Mucosa of gallbladder (tissue), 1 donor: ENCODE data around the gene PTPRCAP. TPM values are rescaled to one million over a fixed set of nuclear protein-coding genes. Genes with fewer than 3 reads are reported as not detected.
"Not testable (repeated sequence)": the region's sequence is repeated elsewhere in the genome, so short reads cannot be mapped to it uniquely, and the experiment has no call there.

Experiments
- DNase-seq: peaks from one replicate; pipeline ENCODE4 v3.0.0-alpha.2; 2020; ENCODE audit warnings: low spot score
- total RNA-seq: library from RNA; stranded (reverse); gene quantifications from one replicate; pipeline ENCODE4 v1.2.1, GENCODE V29; 2021
- donor health status: DM: no; HTN: no; CAD: no.

PTPRCAP gene
- total RNA-seq, 1 donor from 2014 or later: 14.7 TPM

DNA sequence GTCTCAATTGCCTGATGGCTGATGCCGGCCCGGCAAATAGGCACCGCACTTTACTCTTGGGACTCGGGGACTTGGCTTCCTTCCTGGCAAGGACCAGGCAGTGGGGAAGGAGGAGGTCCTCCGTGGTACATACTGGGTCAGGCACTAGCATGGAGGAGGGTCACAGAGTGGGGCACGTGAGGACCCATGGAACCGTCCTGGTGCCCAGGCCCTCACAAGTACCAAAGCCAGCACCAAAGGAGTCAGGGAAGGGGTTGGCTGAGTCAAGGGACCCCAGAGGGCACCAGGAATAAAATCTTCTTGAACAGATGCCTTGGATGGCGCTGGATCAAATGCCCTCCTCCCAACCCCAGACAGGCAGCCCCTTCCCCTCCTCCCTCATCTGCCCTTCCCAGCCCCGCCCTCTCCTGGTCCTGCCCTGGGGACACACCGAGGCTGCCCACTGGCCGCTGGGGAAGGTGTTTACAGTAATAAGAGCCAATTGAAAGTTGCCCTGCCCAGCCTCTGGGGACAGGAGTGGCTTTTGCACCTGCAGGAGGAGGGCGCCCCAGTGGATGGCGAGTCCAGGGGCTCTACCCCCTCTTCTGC, 27.6 kb downstream of the PTPRCAP start:
- DNase-seq: no peak

GRCh38 chr11:67409261-67409666, 28.2 kb downstream of the PTPRCAP start:
- no peak for DNase-seq

DNA sequence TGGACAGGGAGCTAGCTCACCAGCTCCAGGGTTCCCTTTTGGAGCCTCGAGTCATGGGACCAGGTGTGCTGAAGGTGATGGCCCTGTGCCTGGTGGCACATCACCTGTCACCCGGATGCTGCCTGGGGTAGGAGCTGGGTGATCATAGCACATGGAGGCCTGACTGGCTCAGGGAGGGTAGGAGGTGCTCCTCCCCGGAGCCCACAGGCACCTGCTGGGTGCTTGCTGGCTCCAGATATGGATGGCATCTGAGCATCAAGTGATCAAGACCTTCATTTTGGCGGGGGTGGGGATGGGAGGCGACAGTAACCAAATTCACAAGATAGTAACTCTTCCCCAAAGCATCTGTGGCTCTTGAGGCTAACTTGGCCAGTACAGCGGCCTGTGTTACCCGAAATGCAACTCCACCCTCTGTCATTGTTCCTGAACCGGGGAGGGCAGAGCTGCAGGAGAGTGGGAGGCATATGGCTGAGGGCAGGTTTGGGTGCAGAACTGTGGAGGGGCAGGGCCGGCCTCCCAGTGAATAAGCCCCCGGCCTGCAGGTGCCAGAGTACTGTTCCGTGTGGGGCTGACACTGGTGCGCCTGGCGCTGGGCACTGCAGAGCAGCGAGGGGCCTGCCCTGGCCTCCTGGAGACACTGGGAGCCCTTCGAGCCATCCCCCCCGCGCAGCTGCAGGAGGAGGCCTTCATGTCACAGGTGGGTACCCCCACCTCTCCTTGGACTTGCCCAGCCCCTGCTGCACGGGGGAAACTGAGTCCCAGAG, 28.9 kb downstream of the PTPRCAP start:
- DNase-seq: no peak

DNA sequence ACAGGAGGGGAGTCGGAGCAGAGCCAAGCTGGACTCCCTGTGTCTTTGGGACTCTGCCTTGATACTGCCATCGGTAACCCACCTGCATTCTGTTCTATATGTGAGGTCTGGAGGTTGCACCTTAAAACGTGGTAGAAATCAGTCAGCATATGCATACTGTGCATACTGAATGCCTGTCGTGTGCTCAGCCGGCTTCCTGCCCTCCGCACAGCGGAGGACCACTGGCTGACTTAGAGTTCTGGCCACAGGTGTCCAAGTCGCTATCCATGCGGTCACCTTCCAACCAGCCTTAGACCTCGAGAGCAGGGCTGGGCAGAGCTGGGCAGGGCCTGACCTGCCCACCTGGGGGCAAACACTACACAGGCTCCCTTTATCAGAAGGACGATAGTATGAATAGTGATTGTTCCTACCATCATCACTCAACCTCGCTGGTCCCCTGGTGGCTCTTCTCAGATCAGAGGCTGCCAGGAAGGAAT, 29.8 kb downstream of the PTPRCAP start:
- DNase-seq: no peak

- no peak for DNase-seq
Measured at GRCh38 chr11:67406969-67407687, 30.4 kb downstream of the PTPRCAP start.

DNA sequence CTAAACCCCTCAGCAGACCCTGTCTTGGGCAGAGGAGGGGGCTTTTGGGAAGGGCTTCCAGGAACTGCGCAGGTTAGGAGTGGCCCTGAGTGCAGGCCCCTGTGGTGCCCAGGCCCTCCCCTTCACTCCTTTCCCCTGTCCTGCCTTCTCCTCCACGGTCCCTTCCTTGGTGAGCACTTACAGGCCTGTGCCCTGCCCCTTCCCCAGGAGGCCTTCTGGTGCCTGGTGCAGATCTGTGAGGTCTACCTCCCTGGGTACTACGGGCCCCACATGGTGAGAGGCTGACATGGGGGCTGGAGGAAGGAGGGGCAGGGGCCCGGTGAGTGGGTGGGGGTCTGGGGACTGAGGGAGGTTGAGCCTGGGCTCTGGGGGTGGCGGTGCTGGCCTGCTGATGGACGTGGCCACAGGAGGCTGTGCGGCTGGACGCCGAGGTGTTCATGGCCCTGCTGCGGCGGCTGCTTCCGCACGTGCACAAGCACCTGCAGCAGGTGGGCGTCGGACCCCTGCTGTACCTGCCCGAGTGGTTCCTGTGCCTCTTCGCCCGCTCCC, 31.0 kb downstream of the PTPRCAP start:
- DNase-seq: no peak

- DNase-seq: no peak
Measured at GRCh38 chr11:67405688-67406339, 31.7 kb downstream of the PTPRCAP start.

- DNase-seq: no peak
Measured at GRCh38 chr11:67405196-67405567, 32.3 kb downstream of the PTPRCAP start.

- no peak for DNase-seq
Measured at GRCh38 chr11:67404515-67405195, 32.8 kb downstream of the PTPRCAP start.

GRCh38 chr11:67403085-67403484, 34.4 kb downstream of the PTPRCAP start:
- not testable (repeated sequence) for DNase-seq

GRCh38 chr11:67402192-67402839, 35.2 kb downstream of the PTPRCAP start:
- DNase-seq: not testable (repeated sequence)

DNA sequence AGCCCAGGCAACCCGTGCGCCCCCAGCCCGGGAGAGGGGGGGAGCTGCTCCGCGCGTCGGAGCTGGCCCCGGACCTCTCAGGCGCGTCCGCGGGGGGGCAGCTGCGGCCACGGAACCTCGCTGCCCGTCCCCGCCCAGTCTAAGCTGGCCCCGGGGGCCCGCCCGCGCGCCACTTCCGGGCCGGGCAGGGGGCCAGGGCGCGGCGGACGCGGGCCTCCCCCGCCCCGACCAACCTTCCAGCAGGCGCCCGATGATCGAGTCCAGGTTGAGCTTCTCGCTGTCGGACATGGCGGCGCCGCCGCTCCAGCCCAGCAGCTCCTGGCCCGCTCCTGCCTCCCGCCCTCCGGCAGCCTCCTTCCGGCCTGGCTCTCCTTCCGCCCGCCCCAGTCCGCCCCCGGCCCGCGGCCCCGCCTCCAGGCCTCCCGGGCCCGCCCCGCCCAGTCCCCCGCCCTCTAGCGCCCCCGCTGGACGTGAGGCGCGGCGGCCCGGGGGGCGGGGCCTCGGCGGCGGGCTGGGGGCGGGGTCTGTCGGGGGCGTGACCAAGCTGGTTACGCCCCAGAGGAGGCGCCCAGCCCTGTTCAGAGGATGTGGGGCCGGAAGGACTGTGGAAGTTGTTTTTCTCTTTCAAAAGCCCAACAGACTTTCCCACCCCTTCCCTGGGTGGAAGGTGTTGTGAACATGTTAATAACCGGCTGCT, 35.8 kb downstream of the PTPRCAP start, which contains the start of gene PPP1CA:
PPP1CA (minus strand) TSS at position 364 of the 697 bp plus-strand sequence; CDS start at position 288, 76 bp downstream.
- peak; percentile 91 for DNase-seq

DNA sequence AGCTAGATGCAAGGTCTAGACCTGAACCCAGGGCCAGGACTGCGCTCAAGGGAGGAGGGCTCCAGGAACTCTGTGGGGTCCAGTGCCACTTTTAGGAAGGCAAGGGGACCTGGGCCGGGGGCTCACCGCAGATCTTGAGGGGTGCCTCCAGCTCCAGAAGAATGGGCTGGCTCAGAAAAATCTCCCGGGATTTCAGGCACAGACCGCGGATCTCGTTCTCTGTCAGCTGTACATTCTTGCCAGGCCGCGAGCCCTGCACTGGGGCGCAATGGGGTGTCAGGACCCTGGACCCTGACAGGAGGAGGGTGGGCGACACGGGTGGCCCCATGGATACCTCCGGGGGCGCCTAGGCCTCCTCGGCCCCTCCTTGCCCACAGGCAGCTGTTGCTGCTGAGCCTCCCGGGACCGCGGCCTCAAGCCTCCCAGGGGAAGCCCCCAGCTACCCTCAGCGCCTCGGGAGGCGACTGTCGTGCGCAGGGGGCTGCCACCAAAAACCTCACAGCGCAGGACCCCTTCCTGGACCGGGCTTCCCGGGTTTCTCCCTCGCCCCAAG, 36.5 kb downstream of the PTPRCAP start:
- no peak for DNase-seq

DNA sequence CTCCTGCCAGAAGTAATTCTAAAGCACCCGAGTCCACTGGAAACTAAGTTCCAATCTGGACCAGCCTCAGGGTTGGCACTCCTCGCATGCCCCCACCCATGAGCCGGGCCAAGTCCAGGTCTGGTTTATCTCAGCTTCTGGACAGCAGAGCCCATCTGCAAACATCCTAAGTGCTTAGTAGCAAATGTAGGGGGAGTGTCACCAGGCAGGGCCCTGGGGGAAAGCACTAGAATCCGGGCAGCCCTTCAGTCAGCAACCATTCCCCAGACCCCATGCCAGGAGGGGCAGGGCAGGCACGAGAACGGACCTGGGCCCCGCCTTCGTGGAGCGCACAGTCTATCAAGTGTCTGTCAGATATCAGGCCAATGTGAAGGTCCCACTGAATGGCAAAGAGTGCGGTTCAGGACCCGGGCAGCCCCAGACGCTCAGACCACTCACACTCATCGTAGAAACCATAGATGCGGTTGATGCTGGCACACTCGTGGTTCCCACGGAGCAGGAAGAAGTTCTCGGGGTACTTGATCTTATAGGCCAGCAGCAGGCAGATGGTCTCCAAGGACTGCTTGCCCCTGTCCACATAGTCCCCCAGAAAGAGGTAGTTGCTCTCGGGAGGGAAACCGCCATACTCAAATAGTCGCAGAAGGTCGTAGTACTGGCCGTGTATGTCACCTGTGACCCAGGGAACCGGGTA, 37.1 kb downstream of the PTPRCAP start:
- peak; percentile 48 for DNase-seq

GRCh38 chr11:67398661-67399563, 38.6 kb downstream of the PTPRCAP start:
- DNase-seq: no peak

DNA sequence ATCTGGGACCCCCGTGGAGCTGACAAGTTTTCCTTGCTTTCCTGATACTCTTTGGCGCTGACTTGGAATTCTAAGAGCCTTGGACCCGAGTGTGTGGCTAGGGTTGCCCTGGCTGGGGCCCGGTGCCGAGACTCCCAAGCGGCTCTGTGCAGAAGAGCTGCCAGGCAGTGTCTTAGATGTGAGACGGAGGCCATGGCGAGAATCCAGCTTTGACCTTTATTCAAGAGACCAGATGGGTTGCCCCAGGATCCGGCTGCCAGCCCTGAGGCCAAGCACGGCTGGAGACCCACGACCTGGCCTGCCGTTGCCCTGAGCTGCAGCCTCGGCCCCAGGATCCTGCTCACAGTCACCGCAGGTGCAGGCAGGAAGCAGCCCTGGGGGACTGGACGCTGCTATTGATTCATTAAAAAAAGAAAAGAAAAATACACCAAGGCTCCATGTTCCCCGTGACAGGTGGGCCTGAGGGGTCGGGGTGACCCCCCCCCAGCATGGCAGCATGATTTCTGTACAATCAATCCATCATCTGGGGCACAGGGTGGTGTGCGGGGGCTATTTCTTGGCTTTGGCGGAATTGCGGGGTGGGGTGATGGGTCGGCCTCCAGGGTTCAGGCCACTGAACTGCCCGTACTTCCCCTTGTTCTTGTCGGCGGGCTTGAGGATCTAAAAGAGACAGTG, 39.4 kb downstream of the PTPRCAP start:
- DNase-seq: no peak

DNA sequence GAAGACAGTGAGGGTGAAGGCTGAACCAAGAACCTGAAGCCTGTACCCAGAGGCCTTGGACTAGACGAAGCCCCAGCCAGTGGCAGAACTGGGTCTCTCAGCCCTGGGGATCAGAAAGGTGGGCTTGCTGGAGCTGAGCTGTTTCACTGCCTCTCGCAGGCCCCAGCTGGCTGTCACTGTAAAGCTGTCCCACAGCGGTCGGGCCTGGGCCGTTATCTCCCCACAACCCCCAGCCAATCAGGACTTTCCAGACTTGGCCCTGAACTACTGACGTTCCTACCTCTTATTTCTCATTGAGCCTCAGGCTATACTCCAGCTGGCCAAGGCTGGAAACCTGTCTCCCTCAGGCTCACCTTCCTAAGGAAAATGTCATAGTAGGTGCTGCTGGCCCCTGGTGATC, 39.9 kb downstream of the PTPRCAP start:
- DNase-seq: no peak
